ENCODE measurements around the gene FAM98B.

FAM98B gene

DNA sequence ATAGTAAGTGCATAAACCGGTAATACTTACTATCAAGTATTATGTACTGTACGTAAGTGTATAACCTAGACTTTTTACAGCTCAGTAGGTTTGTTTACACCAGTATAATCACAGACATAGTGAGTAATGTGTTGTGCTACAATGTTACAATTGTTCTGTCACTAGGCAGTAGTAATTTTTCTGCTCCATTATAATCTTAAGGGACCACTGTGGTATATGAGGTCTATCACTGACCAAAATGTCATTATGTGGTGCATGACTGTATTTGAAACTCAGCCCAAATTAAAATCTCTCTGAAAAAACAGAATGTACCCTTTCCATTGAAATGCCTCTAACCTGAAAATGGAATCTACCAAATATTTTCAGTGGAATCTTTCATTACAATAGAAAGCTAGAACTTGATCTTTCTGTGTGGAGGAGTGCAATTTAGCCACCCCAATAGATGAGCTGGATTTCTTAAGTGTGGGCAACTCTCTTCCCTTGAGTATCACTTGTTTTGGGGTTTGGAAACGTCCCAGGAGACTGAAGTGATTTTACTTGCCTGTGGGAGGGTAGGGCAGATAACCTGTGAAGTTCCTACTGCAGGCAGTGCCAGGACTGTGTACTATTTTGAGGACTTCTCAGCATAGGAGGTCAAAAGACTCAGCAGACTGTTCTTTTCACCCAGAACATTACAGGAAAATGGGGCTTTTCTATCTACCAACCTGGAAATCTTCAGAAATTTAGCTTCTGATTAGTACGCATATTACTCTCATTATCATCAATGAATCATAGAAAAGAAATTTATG lies 50.9 kb downstream of the FAM98B start:
- no peaks in the 10 kb centered on the region for H3K79me2 ChIP-seq (ENCODE audit: control insufficient read depth, insufficient read depth, low read length)
- DNase-seq: no peak
- H4K5ac ChIP-seq (ENCODE audit: low read length): no peak overlapping the region
- H4K8ac ChIP-seq (ENCODE audit: low read depth, low read length): no peak overlapping the region
- no peak overlapping the region for H3K9ac ChIP-seq (ENCODE audit: low read length)
- no peak overlapping the region for H3K23ac ChIP-seq (ENCODE audit: low read length)
- H2BK120ac ChIP-seq (ENCODE audit: low read depth, low read length): no peak overlapping the region
- no peaks in the 10 kb centered on the region for H3K4me1 ChIP-seq (ENCODE audit: control insufficient read depth, low read depth, low read length)
- no peak overlapping the region for H2AK5ac ChIP-seq (ENCODE audit: low read length)
- H3K4ac ChIP-seq (ENCODE audit: low read depth, low read length): no peak overlapping the region
- H3K79me1 ChIP-seq (ENCODE audit: low read length): no peaks in the 10 kb centered on the region
- no peak overlapping the region for H2BK5ac ChIP-seq (ENCODE audit: low read length)
- WGBS (ENCODE audit: extremely low coverage, insufficient coverage, low lambda C conversion rate): no CpG with 5 or more reads among the region's 4 CpGs
- H3K36me3 ChIP-seq (ENCODE audit: control insufficient read depth, insufficient read depth, low read length): no peaks in the 10 kb centered on the region
- H3K27me3 ChIP-seq (ENCODE audit: insufficient read depth, low read length, poor library complexity): no peaks in the 10 kb centered on the region
- H3K18ac ChIP-seq (ENCODE audit: low read length): no peak overlapping the region
- no peak overlapping the region for H3K27ac ChIP-seq (ENCODE audit: low read depth, low read length)
- no peak overlapping the region for H2BK15ac ChIP-seq (replicated peaks; ENCODE audit: low read depth)
- no peak overlapping the region for H3K56ac ChIP-seq (ENCODE audit: low read length)
- no peak overlapping the region for H3K4me2 ChIP-seq (ENCODE audit: low read length)
- H3K4me3 ChIP-seq (ENCODE audit: low read length): no peak overlapping the region

DNA sequence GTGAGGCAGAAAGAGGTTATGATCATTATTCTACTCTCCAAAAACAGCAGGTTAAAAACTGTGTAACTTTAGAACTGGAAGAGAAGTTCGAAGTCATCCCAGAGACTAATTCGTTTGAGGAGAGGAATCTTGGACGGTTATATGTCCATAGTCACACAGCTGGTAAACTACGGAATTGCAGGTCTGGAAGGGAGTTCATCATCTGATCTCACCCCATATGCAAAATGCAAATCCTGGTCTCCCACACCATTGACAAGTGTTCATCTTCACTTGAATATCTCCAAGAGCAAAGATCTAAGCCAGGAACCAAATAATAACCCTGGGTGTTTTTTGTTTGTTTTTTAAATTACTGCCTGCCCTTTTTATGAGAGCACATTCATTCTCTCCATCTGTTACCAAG lies 53.1 kb downstream of the FAM98B start:
- Histone ChIP-seq H3K18ac (ENCODE audit: low read length) (no peak overlapping the region), H4K8ac (ENCODE audit: low read depth, low read length) (no peak overlapping the region), H2BK5ac (ENCODE audit: low read length) (no peak overlapping the region), H3K4ac (ENCODE audit: low read depth, low read length) (no peak overlapping the region), H4K5ac (ENCODE audit: low read length) (no peak overlapping the region), H3K27ac (ENCODE audit: low read depth, low read length) (no peak overlapping the region), H3K79me1 (ENCODE audit: low read length) (no peaks in the 10 kb centered on the region), H3K56ac (ENCODE audit: low read length) (no peak overlapping the region), H3K27me3 (ENCODE audit: insufficient read depth, low read length, poor library complexity) (no peaks in the 10 kb centered on the region), H3K36me3 (ENCODE audit: control insufficient read depth, insufficient read depth, low read length) (no peaks in the 10 kb centered on the region), H3K4me1 (ENCODE audit: control insufficient read depth, low read depth, low read length) (no peaks in the 10 kb centered on the region), H2AK5ac (ENCODE audit: low read length) (no peak overlapping the region), H3K23ac (ENCODE audit: low read length) (no peak overlapping the region), H3K4me2 (ENCODE audit: low read length) (no peak overlapping the region), H3K4me3 (ENCODE audit: low read length) (no peak overlapping the region), H3K9ac (ENCODE audit: low read length) (no peak overlapping the region), H2BK120ac (ENCODE audit: low read depth, low read length) (no peak overlapping the region), H3K79me2 (ENCODE audit: control insufficient read depth, insufficient read depth, low read length) (no peaks in the 10 kb centered on the region), H2BK15ac (replicated peaks; ENCODE audit: low read depth) (no peak overlapping the region)
- no peak for DNase-seq
- no CpG with 5 or more reads among the region's 4 CpGs for WGBS (ENCODE audit: extremely low coverage, insufficient coverage, low lambda C conversion rate)

DNA sequence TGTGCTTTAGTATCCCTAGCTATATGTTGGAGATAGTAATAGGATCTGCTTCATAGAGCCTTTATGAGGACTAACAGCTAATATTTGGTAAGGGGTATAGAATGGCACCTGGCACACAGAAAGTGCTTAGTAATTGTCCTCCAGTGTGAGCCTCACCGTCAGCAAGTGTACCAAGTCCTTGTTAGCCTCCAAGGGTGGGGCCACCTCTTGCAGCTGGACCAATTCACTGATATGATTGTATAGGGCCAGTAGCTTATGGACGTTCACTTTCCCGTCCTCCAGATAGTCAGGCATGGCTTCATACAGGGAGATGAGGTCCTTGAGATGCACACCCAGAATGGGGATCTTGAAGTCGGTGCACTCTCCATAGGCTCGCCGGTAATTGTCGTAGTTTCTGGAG lies 53.6 kb downstream of the FAM98B start:
- Histone ChIP-seq H3K79me1 (ENCODE audit: low read length) (no peaks in the 10 kb centered on the region), H3K4me3 (ENCODE audit: low read length) (no peak overlapping the region)
- no CpG with 5 or more reads among the region's 7 CpGs for WGBS (ENCODE audit: extremely low coverage, insufficient coverage, low lambda C conversion rate)

DNA sequence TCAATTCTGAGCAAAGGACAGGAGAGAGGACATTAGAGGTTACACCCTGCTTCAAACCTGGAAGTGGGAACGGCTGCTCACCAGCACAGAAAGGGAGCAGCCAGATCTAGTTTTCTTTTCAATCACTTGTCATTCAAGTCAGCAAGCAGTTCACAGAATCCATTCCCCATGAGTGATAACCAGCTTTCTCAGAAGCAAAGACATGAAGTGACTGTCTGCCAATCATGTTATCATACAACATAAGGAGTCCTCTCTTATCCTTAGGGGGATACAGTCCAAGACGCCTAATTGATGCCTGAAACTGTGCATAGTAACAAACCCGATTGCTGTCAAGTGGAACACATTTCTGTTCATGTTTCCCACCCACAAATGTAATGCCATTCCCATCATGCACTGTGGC lies 54.7 kb downstream of the FAM98B start:
- H3K4ac ChIP-seq (ENCODE audit: low read depth, low read length): no peak overlapping the region
- no peaks in the 10 kb centered on the region for H3K79me2 ChIP-seq (ENCODE audit: control insufficient read depth, insufficient read depth, low read length)
- no peak overlapping the region for H4K8ac ChIP-seq (ENCODE audit: low read depth, low read length)
- no peak overlapping the region for H3K9ac ChIP-seq (ENCODE audit: low read length)
- DNase-seq: no peak
- H4K5ac ChIP-seq (ENCODE audit: low read length): no peak overlapping the region
- H3K4me2 ChIP-seq (ENCODE audit: low read length): no peak overlapping the region
- H2BK5ac ChIP-seq (ENCODE audit: low read length): no peak overlapping the region
- H3K4me1 ChIP-seq (ENCODE audit: control insufficient read depth, low read depth, low read length): no peaks in the 10 kb centered on the region
- no peak overlapping the region for H3K23ac ChIP-seq (ENCODE audit: low read length)
- H3K56ac ChIP-seq (ENCODE audit: low read length): no peak overlapping the region
- H3K18ac ChIP-seq (ENCODE audit: low read length): no peak overlapping the region
- H3K27me3 ChIP-seq (ENCODE audit: insufficient read depth, low read length, poor library complexity): no peaks in the 10 kb centered on the region
- no peak overlapping the region for H2AK5ac ChIP-seq (ENCODE audit: low read length)
- no peak overlapping the region for H3K27ac ChIP-seq (ENCODE audit: low read depth, low read length)
- WGBS (ENCODE audit: extremely low coverage, insufficient coverage, low lambda C conversion rate): no CpG with 5 or more reads among the region's 3 CpGs
- no peak overlapping the region for H3K4me3 ChIP-seq (ENCODE audit: low read length)
- H2BK120ac ChIP-seq (ENCODE audit: low read depth, low read length): no peak overlapping the region
- no peaks in the 10 kb centered on the region for H3K36me3 ChIP-seq (ENCODE audit: control insufficient read depth, insufficient read depth, low read length)
- no peak overlapping the region for H2BK15ac ChIP-seq (replicated peaks; ENCODE audit: low read depth)
- H3K79me1 ChIP-seq (ENCODE audit: low read length): no peaks in the 10 kb centered on the region

More for the DNA sequence above, 53.6 kb downstream of the FAM98B start:
- H3K23ac ChIP-seq (ENCODE audit: low read length): no peak overlapping the region
- no peak overlapping the region for H2BK120ac ChIP-seq (ENCODE audit: low read depth, low read length)
- H2BK15ac ChIP-seq (replicated peaks; ENCODE audit: low read depth): no peak overlapping the region
- H3K4ac ChIP-seq (ENCODE audit: low read depth, low read length): no peak overlapping the region
- no peaks in the 10 kb centered on the region for H3K79me2 ChIP-seq (ENCODE audit: control insufficient read depth, insufficient read depth, low read length)
- H3K9ac ChIP-seq (ENCODE audit: low read length): no peak overlapping the region
- H4K5ac ChIP-seq (ENCODE audit: low read length): no peak overlapping the region
- H3K56ac ChIP-seq (ENCODE audit: low read length): no peak overlapping the region
- no peaks in the 10 kb centered on the region for H3K27me3 ChIP-seq (ENCODE audit: insufficient read depth, low read length, poor library complexity)
- H3K27ac ChIP-seq (ENCODE audit: low read depth, low read length): no peak overlapping the region
- no peak overlapping the region for H3K18ac ChIP-seq (ENCODE audit: low read length)
- no peaks in the 10 kb centered on the region for H3K4me1 ChIP-seq (ENCODE audit: control insufficient read depth, low read depth, low read length)
- no peak for DNase-seq
- no peak overlapping the region for H2AK5ac ChIP-seq (ENCODE audit: low read length)
- no peak overlapping the region for H4K8ac ChIP-seq (ENCODE audit: low read depth, low read length)
- no peak overlapping the region for H2BK5ac ChIP-seq (ENCODE audit: low read length)
- no peak overlapping the region for H3K4me2 ChIP-seq (ENCODE audit: low read length)
- no peaks in the 10 kb centered on the region for H3K36me3 ChIP-seq (ENCODE audit: control insufficient read depth, insufficient read depth, low read length)

DNA sequence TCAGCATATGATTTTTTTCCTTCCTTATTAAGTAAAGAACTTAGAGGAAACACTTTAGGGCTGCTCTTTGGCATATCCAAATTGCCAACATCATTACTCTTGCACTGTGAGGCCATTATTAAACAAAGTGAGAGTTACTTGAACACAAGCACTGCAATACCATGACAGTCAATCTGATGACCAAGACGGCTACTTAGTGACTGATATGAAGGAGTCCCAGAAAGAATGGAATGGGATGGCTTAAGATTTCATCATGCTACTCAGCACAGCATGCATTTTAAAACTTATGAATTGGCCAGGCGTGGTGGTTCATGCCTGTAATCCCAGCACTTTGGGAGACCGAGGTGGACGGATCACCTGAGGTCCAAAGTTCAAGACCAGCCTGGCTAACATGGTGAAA lies 55.2 kb downstream of the FAM98B start:
- Histone ChIP-seq H4K5ac (ENCODE audit: low read length) (no peak overlapping the region), H3K4me3 (ENCODE audit: low read length) (no peak overlapping the region), H4K8ac (ENCODE audit: low read depth, low read length) (no peak overlapping the region), H2BK120ac (ENCODE audit: low read depth, low read length) (no peak overlapping the region), H2BK15ac (replicated peaks; ENCODE audit: low read depth) (no peak overlapping the region), H3K4me1 (ENCODE audit: control insufficient read depth, low read depth, low read length) (no peaks in the 10 kb centered on the region), H3K23ac (ENCODE audit: low read length) (no peak overlapping the region), H2BK5ac (ENCODE audit: low read length) (no peak overlapping the region), H3K79me2 (ENCODE audit: control insufficient read depth, insufficient read depth, low read length) (no peaks in the 10 kb centered on the region), H3K9ac (ENCODE audit: low read length) (no peak overlapping the region), H3K4me2 (ENCODE audit: low read length) (no peak overlapping the region), H3K27ac (ENCODE audit: low read depth, low read length) (no peak overlapping the region), H3K4ac (ENCODE audit: low read depth, low read length) (no peak overlapping the region), H3K27me3 (ENCODE audit: insufficient read depth, low read length, poor library complexity) (no peaks in the 10 kb centered on the region), H2AK5ac (ENCODE audit: low read length) (no peak overlapping the region), H3K56ac (ENCODE audit: low read length) (no peak overlapping the region), H3K36me3 (ENCODE audit: control insufficient read depth, insufficient read depth, low read length) (no peaks in the 10 kb centered on the region), H3K18ac (ENCODE audit: low read length) (no peak overlapping the region), H3K79me1 (ENCODE audit: low read length) (no peaks in the 10 kb centered on the region)
- no CpG with 5 or more reads among the region's 4 CpGs for WGBS (ENCODE audit: extremely low coverage, insufficient coverage, low lambda C conversion rate)
- no peak for DNase-seq

DNA sequence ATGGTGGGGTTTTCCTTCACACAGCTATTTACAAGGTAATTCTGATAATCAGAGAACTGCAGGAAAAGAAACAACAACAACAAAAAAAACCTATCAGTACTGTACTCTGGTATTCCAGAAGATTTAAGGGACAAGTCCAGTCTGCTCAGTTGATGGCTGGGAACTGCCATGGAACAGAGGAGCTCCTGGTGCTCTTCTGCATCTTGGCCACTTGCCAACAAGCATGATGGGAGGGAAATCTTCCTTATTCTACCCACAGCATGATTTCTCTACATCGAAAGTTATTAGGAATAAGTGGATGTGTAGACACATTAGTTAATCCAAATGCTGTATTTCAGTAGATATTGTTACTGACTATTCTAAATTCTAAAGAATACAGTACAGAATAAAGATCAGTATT lies 59.0 kb downstream of the FAM98B start:
- H3K79me2 ChIP-seq (ENCODE audit: control insufficient read depth, insufficient read depth, low read length): no peaks in the 10 kb centered on the region
- peaks cover 1% of the 10 kb centered on the region for H3K4me1 ChIP-seq (ENCODE audit: control insufficient read depth, low read depth, low read length)
- no CpG with 5 or more reads among the region's 1 CpG for WGBS (ENCODE audit: extremely low coverage, insufficient coverage, low lambda C conversion rate)
- H2BK5ac ChIP-seq (ENCODE audit: low read length): no peak overlapping the region
- no peak overlapping the region for H3K27ac ChIP-seq (ENCODE audit: low read depth, low read length)
- no peak overlapping the region for H4K8ac ChIP-seq (ENCODE audit: low read depth, low read length)
- no peak overlapping the region for H2BK15ac ChIP-seq (replicated peaks; ENCODE audit: low read depth)
- H3K27me3 ChIP-seq (ENCODE audit: insufficient read depth, low read length, poor library complexity): no peaks in the 10 kb centered on the region
- no peak overlapping the region for H3K18ac ChIP-seq (ENCODE audit: low read length)
- no peaks in the 10 kb centered on the region for H3K79me1 ChIP-seq (ENCODE audit: low read length)
- H3K4ac ChIP-seq (ENCODE audit: low read depth, low read length): no peak overlapping the region
- H3K4me3 ChIP-seq (ENCODE audit: low read length): no peak overlapping the region
- no peak overlapping the region for H2AK5ac ChIP-seq (ENCODE audit: low read length)
- no peak for DNase-seq
- H2BK120ac ChIP-seq (ENCODE audit: low read depth, low read length): no peak overlapping the region
- no peak overlapping the region for H3K56ac ChIP-seq (ENCODE audit: low read length)
- no peak overlapping the region for H3K23ac ChIP-seq (ENCODE audit: low read length)
- H3K36me3 ChIP-seq (ENCODE audit: control insufficient read depth, insufficient read depth, low read length): no peaks in the 10 kb centered on the region
- H4K5ac ChIP-seq (ENCODE audit: low read length): no peak overlapping the region
- no peak overlapping the region for H3K4me2 ChIP-seq (ENCODE audit: low read length)
- H3K9ac ChIP-seq (ENCODE audit: low read length): no peak overlapping the region

Measured in mesendoderm (in vitro differentiated cells).